Sigmoid colon (tissue), 4 donors: Measurements from ENCODE around the gene ID1.

Experiments used
- EP300 ChIP-seq, 4 donors: sonication (generic); formaldehyde crosslinking; IDR thresholded peaks; one replicate each; pipeline ENCODE4 v1.6.1; 2017; ENCODE audit warnings: antibody characterized with exemption in 4 of 4
- TF ChIP-seq, protein P1 (sequence below), 4 experiments: fragments of 450-650 bp in 3 of 4; fragments of 200-600 bp in 1 of 4; IDR thresholded peaks; one replicate each; pipeline ENCODE4 v1.5.1; 2016 to 2019; ENCODE audit warnings: antibody characterized with exemption in 4 of 4, mild to moderate bottlenecking in 3 of 4, moderate library complexity in 2 of 4

DNA sequence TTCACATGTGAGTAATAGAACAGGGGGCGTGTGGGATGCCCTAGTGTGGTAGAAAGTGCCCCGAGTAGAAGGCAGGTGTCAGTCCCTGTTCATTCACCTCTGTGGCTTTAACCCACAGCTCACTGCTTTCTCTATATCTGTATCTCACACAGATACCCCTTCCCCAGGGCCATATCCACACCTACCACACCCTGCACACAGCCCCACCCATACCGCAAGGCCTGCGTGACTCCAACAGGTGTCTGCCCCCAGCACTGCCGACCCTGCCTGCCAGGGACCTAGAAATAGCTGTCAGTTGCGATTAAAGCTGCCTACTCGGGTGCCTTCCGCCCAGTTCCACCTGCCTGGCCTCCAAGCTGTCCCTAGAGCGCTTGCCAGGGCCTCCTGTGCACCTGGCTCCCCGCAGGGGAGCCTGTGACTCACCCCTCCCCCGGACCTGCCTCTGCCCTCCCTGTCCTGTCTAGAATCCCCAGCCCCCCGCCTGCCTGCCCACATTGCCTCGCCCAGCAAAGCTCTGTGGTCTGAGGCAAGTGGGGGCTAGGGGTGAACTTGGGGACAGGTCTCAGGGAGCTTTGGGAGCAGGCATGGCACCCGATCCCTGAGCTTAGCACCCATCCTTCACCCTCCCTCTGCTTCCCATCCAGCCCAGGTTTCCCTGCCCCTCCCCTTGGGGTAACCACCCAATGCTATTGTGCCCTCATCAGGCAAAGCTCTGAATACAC, 38.3 kb upstream of the ID1 start:
- TF ChIP-seq, protein P1, sequence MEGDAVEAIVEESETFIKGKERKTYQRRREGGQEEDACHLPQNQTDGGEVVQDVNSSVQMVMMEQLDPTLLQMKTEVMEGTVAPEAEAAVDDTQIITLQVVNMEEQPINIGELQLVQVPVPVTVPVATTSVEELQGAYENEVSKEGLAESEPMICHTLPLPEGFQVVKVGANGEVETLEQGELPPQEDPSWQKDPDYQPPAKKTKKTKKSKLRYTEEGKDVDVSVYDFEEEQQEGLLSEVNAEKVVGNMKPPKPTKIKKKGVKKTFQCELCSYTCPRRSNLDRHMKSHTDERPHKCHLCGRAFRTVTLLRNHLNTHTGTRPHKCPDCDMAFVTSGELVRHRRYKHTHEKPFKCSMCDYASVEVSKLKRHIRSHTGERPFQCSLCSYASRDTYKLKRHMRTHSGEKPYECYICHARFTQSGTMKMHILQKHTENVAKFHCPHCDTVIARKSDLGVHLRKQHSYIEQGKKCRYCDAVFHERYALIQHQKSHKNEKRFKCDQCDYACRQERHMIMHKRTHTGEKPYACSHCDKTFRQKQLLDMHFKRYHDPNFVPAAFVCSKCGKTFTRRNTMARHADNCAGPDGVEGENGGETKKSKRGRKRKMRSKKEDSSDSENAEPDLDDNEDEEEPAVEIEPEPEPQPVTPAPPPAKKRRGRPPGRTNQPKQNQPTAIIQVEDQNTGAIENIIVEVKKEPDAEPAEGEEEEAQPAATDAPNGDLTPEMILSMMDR (IDR thresholded peaks at IDR 0.05) = no peak
- TF ChIP-seq EP300 (IDR thresholded peaks at IDR 0.05) = no peak
